H1 (cell line): ENCODE measurements around the gene DISP3. TPM values are rescaled to one million over a fixed set of nuclear protein-coding genes. Genes with fewer than 3 reads are reported as not detected.

Source experiments
- CTCF ChIA-PET: fragments of 300-600 bp; sonication (Branson Sonifier 250); formaldehyde crosslinking; loops from one replicate; lab custom pipeline; 2021; ENCODE audit not compliant: partially characterized antibody; lab: Charles Lee
- POLR2A ChIA-PET: fragments of 300-600 bp; sonication (Branson Sonifier 250); formaldehyde crosslinking; loops from one replicate; lab custom pipeline; 2021; ENCODE audit warnings: inconsistent platforms; ENCODE audit not compliant: partially characterized antibody; lab: Charles Lee
- DNase-seq, 2 experiments: peaks; one replicate each; pipeline versions ENCODE4 v3.0.0 to v3.0.0-alpha.2; 2010 to 2022; ENCODE audit warnings: low spot score in 2 of 2, low read depth in 1 of 2, mixed read lengths in 1 of 2
- FAIRE-seq: peaks from 2 replicates; lab custom pipeline; 2011; peaks lifted over from hg19 to GRCh38; lab: Jason Lieb, UNC
- H2AFZ ChIP-seq: 2 replicates; pipeline ENCODE4 v1.8.1; 2012; ENCODE audit warnings: low read length, inconsistent platforms
- H2AK5ac ChIP-seq: 2 replicates; pipeline ENCODE4 v1.6.1; 2013; ENCODE audit warnings: low read depth, low read length
- H2BK120ac ChIP-seq: replicated peaks from 2 replicates; pipeline ENCODE3; 2013; ENCODE audit warnings: low read depth, low read length, inconsistent platforms
- H2BK12ac ChIP-seq: 2 replicates; pipeline ENCODE4 v1.6.1; 2013; ENCODE audit warnings: low read depth, low read length
- H2BK15ac ChIP-seq: 2 replicates; pipeline ENCODE4 v1.6.1; 2013; ENCODE audit warnings: low read length
- H2BK20ac ChIP-seq: 2 replicates; pipeline ENCODE4 v1.6.1; 2013; ENCODE audit warnings: low read length
- H2BK5ac ChIP-seq: 2 replicates; pipeline ENCODE4 v1.6.1; 2013; ENCODE audit warnings: low read depth, low read length
- H3K14ac ChIP-seq: 2 replicates; pipeline ENCODE4 v1.6.1; 2013; ENCODE audit warnings: inconsistent platforms; ENCODE audit not compliant: insufficient read length
- H3K18ac ChIP-seq: 2 replicates; pipeline ENCODE4 v1.6.1; 2013; ENCODE audit warnings: low read length; ENCODE audit errors: extremely low read depth
- H3K23ac ChIP-seq: 2 replicates; pipeline ENCODE4 v1.6.1; 2013; ENCODE audit warnings: inconsistent platforms; ENCODE audit not compliant: insufficient read length
- H3K23me2 ChIP-seq: 2 replicates; pipeline ENCODE4 v1.6.1; 2013; ENCODE audit warnings: low read depth, low read length
- H3K27ac ChIP-seq: 2 replicates; pipeline ENCODE4 v1.6.1; 2011; ENCODE audit warnings: low read depth, low read length, inconsistent platforms
- H3K27me3 ChIP-seq, 4 experiments: replicated peaks in 1 of 4; 1 replicate in 1 of 4; 2 replicates in 3 of 4; pipeline versions ENCODE4 v1.6.1 to v1.8.1; 2011 to 2013; ENCODE audit warnings: low read length in 3 of 4, mild to moderate bottlenecking in 3 of 4, inconsistent platforms in 2 of 4, mixed read lengths in 2 of 4, moderate library complexity in 1 of 4; ENCODE audit not compliant: control insufficient read depth in 3 of 4, insufficient read depth in 3 of 4; ENCODE audit errors: extremely low read depth in 1 of 4
- H3K36me3 ChIP-seq, 4 experiments: 2 replicates each; pipeline versions ENCODE4 v1.6.1 to v1.8.1; 2011 to 2013; ENCODE audit warnings: mild to moderate bottlenecking in 4 of 4, low read length in 3 of 4, moderate library complexity in 2 of 4, control low read depth in 1 of 4, inconsistent platforms in 1 of 4; ENCODE audit not compliant: insufficient read depth in 4 of 4, control insufficient read depth in 2 of 4
- H3K4ac ChIP-seq: replicated peaks from 2 replicates; pipeline ENCODE3; 2013; ENCODE audit warnings: low read length, low read depth, mixed read lengths, inconsistent platforms; ENCODE audit not compliant: insufficient read length
- H3K4me1 ChIP-seq, 4 experiments: replicated peaks in 1 of 4; 1 replicate in 1 of 4; 2 replicates in 3 of 4; pipeline versions ENCODE4 v1.6.1 to v1.8.1; 2011 to 2013; ENCODE audit warnings: low read length in 3 of 4, inconsistent platforms in 2 of 4, mixed read lengths in 1 of 4; ENCODE audit not compliant: insufficient read depth in 4 of 4, control insufficient read depth in 3 of 4
- H3K4me2 ChIP-seq, 2 experiments: 2 replicates each; pipeline versions ENCODE4 v1.6.1 to v1.8.1; 2011 to 2013; ENCODE audit warnings: low read depth in 2 of 2, low read length in 2 of 2, control low read depth in 1 of 2, inconsistent platforms in 1 of 2, mild to moderate bottlenecking in 1 of 2; ENCODE audit not compliant: insufficient read depth in 1 of 2
- H3K4me3 ChIP-seq, 4 experiments: fragments of 200-600, 300-600 bp in 1 of 4; sonication (generic), shearing (Covaris generic), sonication (Bioruptor Twin) in 1 of 4; 2 replicates each; pipeline versions ENCODE4 v1.5.1 to v1.8.1; 2011 to 2016; ENCODE audit warnings: low read length in 4 of 4, low read depth in 3 of 4, control low read depth in 2 of 4, inconsistent platforms in 2 of 4, mild to moderate bottlenecking in 2 of 4, mixed read lengths in 1 of 4, moderate library complexity in 1 of 4; ENCODE audit not compliant: insufficient read depth in 2 of 4; ENCODE audit errors: extremely low read depth in 1 of 4
- H3K56ac ChIP-seq: replicated peaks from 2 replicates; pipeline ENCODE3; 2013; ENCODE audit warnings: low read depth, mild to moderate bottlenecking, mixed read lengths, low read length, inconsistent platforms; ENCODE audit not compliant: insufficient read length
- H3K79me1 ChIP-seq: 2 replicates; pipeline ENCODE4 v1.6.1; 2013; ENCODE audit warnings: low read depth, low read length, control low read depth
- H3K79me2 ChIP-seq, 2 experiments: 2 replicates each; pipeline versions ENCODE4 v1.6.1 to v1.8.1; 2012 to 2013; ENCODE audit warnings: low read length in 2 of 2, mild to moderate bottlenecking in 2 of 2, inconsistent platforms in 1 of 2; ENCODE audit not compliant: insufficient read depth in 2 of 2, control insufficient read depth in 1 of 2
- H3K9ac ChIP-seq, 4 experiments: replicated peaks in 1 of 4; 1 replicate in 1 of 4; 2 replicates in 3 of 4; pipeline versions ENCODE4 v1.6.1 to v1.8.1; 2011 to 2013; ENCODE audit warnings: low read depth in 3 of 4, low read length in 3 of 4, control low read depth in 2 of 4, mild to moderate bottlenecking in 2 of 4, moderate library complexity in 2 of 4, inconsistent platforms in 1 of 4; ENCODE audit errors: extremely low read depth in 1 of 4
- H3K9me3 ChIP-seq, 2 experiments: 2 replicates each; pipeline versions ENCODE4 v1.6.1 to v1.8.1; 2012 to 2013; ENCODE audit warnings: mild to moderate bottlenecking in 2 of 2, moderate library complexity in 2 of 2, control low read depth in 1 of 2, inconsistent platforms in 1 of 2, low read depth in 1 of 2, low read length in 1 of 2, mixed read lengths in 1 of 2; ENCODE audit not compliant: insufficient read depth in 2 of 2
- H4K20me1 ChIP-seq, 2 experiments: replicated peaks in 1 of 2; 2 replicates each; pipeline versions ENCODE3 to v1.8.1; 2011 to 2013; ENCODE audit warnings: inconsistent platforms in 2 of 2, low read length in 2 of 2, mild to moderate bottlenecking in 1 of 2; ENCODE audit not compliant: insufficient read depth in 2 of 2, control insufficient read depth in 1 of 2
- H4K5ac ChIP-seq: 2 replicates; pipeline ENCODE4 v1.6.1; 2013; ENCODE audit warnings: low read length, low read depth, mixed read lengths, inconsistent platforms; ENCODE audit not compliant: insufficient read length
- H4K8ac ChIP-seq: 2 replicates; pipeline ENCODE4 v1.8.0; 2013; ENCODE audit warnings: mild to moderate bottlenecking, moderate library complexity, low read length, inconsistent platforms; ENCODE audit not compliant: insufficient read depth; ENCODE audit errors: extremely low read depth
- H4K91ac ChIP-seq: replicated peaks from 2 replicates; pipeline ENCODE3; 2013; ENCODE audit warnings: low read length, mixed read lengths, inconsistent platforms; ENCODE audit not compliant: insufficient read length
- CTBP2 ChIP-seq: IDR thresholded peaks from 2 replicates; pipeline ENCODE4 v1.7.0; 2011; ENCODE audit warnings: borderline replicate concordance, mild to moderate bottlenecking, moderate library complexity, mixed read lengths, low read length; ENCODE audit not compliant: insufficient read depth, insufficient read length
- EP300 ChIP-seq, 2 experiments: IDR thresholded peaks; 1 replicate in 1 of 2; 2 replicates in 1 of 2; pipeline ENCODE4 v1.6.1; 2011 to 2012; ENCODE audit warnings: low read depth in 2 of 2, low read length in 2 of 2, mild to moderate bottlenecking in 2 of 2, borderline replicate concordance in 1 of 2, inconsistent platforms in 1 of 2, moderate library complexity in 1 of 2
- GTF2F1 ChIP-seq: IDR thresholded peaks from 2 replicates; pipeline ENCODE4 v1.6.1; 2012; ENCODE audit warnings: low read depth, low read length, improper control_type of control experiment, borderline replicate concordance
- SP4 ChIP-seq: IDR thresholded peaks from 2 replicates; pipeline ENCODE4 v1.6.1; 2012; ENCODE audit warnings: low read length, inconsistent platforms
- SRF ChIP-seq: IDR thresholded peaks from 2 replicates; pipeline ENCODE4 v1.6.1; 2011; ENCODE audit warnings: mild to moderate bottlenecking, low read depth, low read length, moderate library complexity
- WGBS, 2 experiments: shearing (Covaris generic) in 1 of 2; methylation state at CpG; one replicate each; pipeline versions ENCODE4 v1.1.6 to v1.1.7; 2013 to 2015; ENCODE audit warnings: low lambda C conversion rate in 2 of 2, mixed read lengths in 2 of 2, inconsistent platforms in 1 of 2, low coverage in 1 of 2, missing lambda C conversion rate in 1 of 2; ENCODE audit not compliant: insufficient replicate concordance in 2 of 2, insufficient coverage in 1 of 2, insufficient read length in 1 of 2; ENCODE audit errors: extremely low coverage in 1 of 2, missing lambda C conversion rate in 1 of 2; 5-methylcytosine and 5-hydroxymethylcytosine counted together
- polyA plus RNA-seq, 7 experiments: library from polyadenylated mRNA; depleted of rRNA in 3 of 7; stranded (reverse) in 5 of 7; unstranded in 2 of 7; fragments of >200 nt in 5 of 7; fragments of 200-250 nt in 2 of 7; gene quantifications; 1 replicate in 5 of 7; 2 replicates in 1 of 7; 4 replicates in 1 of 7; pipeline versions ENCODE4 v1.2.1 to v1.2.3, GENCODE V29; 2011 to 2013; ENCODE audit warnings: missing spikeins in 2 of 7, mixed read lengths in 2 of 7
- total RNA-seq: library from RNA; stranded (reverse); fragmentation: NEBNext Ultra II Directional; extraction: Animal tissue kit (Norgen Biotek cat#: 25700); gene quantifications from 2 replicates; pipeline ENCODE4 v1.2.1, GENCODE V29; 2021
- TF ChIP-seq, protein P1 (sequence below): IDR thresholded peaks from 2 replicates; pipeline ENCODE4 v1.6.1; 2011; ENCODE audit warnings: low read depth, mild to moderate bottlenecking, low read length; ENCODE audit not compliant: insufficient read depth

The DISP3 gene
- total and polyA plus RNA-seq, 2 of the 8 experiments (the other 6 are each of a cell fraction or from before 2014, with no cell fraction given) = 3.4 to 4.6 TPM

DNA sequence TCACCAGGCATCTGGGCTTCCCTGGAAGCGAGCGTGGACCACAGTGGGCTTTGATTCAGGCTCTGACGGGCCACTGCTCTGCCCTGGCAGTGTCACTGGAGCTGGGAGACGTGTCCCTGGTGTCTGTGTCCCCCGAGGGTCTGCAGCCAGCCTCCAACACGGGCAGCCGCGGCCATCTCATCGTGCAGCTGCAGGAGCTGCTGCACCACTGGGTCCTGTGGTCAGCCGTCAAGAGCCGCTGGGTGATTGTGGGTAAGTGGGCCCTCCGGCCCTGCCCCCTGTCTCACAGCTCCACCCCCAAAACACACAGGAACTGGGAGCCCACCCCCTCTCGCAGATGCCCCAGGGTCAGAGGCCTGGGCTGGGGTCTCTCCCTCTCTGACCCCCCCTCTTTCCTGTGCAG lies 40.7 kb downstream of the DISP3 start:
- Histone ChIP-seq H4K5ac (no peak overlapping the region), H3K4ac (no peak overlapping the region), H3K36me3 (no peaks in the 10 kb centered on the region; a peak in 1 of 8 replicates), H4K20me1 (no peaks in the 10 kb centered on the region), H3K18ac (no peak overlapping the region), H2BK5ac (no peak overlapping the region), H3K4me3 (no peak overlapping the region), H2BK15ac (no peak overlapping the region), H3K4me1 (peaks cover 0 to 1% (median 0%) of the 10 kb centered on the region in 4 experiments; a peak in 1 of 7 replicates), H3K79me1 (no peaks in the 10 kb centered on the region), H3K56ac (no peak overlapping the region), H2AK5ac (no peak overlapping the region), H3K23ac (no peak overlapping the region), H2BK20ac (no peak overlapping the region), H3K79me2 (no peaks in the 10 kb centered on the region), H3K14ac (no peak overlapping the region), H3K9ac (no peak overlapping the region), H3K4me2 (no peak overlapping the region), H2BK12ac (no peak overlapping the region), H3K9me3 (no peaks in the 10 kb centered on the region), H4K91ac (no peak overlapping the region), H2BK120ac (no peak overlapping the region), H3K23me2 (no peaks in the 10 kb centered on the region; the same call in 1 of the 2 replicates), H3K27ac (no peak overlapping the region), H2AFZ (no peak overlapping the region), H4K8ac (no peak overlapping the region), H3K27me3 (no peaks in the 10 kb centered on the region)
- 82% methylated on average over 12 of the region's 13 CpGs; no CpG with 5 or more reads in 1 of the 2 experiments for WGBS, 2 experiments
- CTCF ChIA-PET = interaction anchor here (0.8 to 1.2 kb wide), 3 partner anchors 41 to 52 kb away, joined by 3 to 4 read pairs (median 3); partner anchors contain the start of gene DISP3
- DNase-seq = no peak
- POLR2A ChIA-PET = no interaction called here
- no peak for TF ChIP-seq SP4
- TF ChIP-seq CTBP2 = no peak
- TF ChIP-seq EP300 (IDR thresholded peaks at IDR 0.05; ENCODE audit: borderline replicate concordance in 1 of 2, low read depth in 2 of 2, low read length in 2 of 2) = no peak
- no peak for TF ChIP-seq SRF
- TF ChIP-seq GTF2F1 = no peak
- TF ChIP-seq, protein P1, sequence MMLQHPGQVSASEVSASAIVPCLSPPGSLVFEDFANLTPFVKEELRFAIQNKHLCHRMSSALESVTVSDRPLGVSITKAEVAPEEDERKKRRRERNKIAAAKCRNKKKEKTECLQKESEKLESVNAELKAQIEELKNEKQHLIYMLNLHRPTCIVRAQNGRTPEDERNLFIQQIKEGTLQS = no peak
- no peak for FAIRE-seq
